DMS79 treated with DMSO at 0.1 percent for 48 hours (cell line): ENCODE results near the gene KRTAP10-9.
"Not testable (repeated sequence)": the region's sequence is repeated elsewhere in the genome, so short reads cannot be mapped to it uniquely, and the experiment has no call there.

Experiments used
- DNase-seq: peaks from one replicate; lab custom pipeline; 2025; lab: John Stamatoyannopoulos, UW

KRTAP10-9 gene, protein sequence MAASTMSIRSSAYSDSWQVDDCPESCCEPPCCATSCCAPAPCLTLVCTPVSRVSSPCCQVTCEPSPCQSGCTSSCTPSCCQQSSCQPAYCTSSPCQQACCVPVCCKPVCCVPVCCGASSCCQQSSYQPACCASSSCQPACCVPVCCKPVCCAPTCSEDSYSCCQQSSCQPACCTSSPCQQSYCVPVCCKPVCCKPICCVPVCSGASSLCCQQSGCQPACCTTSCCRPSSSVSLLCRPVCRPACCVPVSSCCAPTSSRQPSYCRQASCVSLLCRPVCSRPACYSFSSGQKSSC

DNA sequence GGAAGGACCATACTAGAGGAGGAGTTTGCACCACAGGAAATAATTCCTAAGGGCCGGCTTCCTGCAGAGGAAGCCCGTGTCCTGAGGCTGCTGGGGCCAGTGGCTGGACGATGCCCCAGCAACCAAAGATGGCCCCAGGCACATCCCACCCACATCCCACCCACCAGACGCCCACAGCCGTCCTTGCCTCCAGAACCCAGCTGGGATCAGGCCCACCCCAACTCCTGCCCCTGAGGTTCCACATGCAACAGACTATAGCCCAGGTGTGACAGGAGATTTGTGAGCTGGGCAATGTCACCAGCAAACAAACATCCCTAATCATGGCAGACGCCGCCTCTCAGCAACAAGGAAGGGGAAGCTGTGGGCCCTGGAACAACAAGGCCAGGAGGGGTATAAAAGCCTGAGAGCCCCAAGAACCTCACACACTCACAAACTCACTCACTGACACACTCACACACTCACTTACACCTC lies at the start of gene KRTAP10-9:
KRTAP10-9 (plus strand) TSS at position 421 of the 471 bp plus-strand sequence. CDS start 79 bp downstream, outside the sequence.
- no peak for DNase-seq

DNA sequence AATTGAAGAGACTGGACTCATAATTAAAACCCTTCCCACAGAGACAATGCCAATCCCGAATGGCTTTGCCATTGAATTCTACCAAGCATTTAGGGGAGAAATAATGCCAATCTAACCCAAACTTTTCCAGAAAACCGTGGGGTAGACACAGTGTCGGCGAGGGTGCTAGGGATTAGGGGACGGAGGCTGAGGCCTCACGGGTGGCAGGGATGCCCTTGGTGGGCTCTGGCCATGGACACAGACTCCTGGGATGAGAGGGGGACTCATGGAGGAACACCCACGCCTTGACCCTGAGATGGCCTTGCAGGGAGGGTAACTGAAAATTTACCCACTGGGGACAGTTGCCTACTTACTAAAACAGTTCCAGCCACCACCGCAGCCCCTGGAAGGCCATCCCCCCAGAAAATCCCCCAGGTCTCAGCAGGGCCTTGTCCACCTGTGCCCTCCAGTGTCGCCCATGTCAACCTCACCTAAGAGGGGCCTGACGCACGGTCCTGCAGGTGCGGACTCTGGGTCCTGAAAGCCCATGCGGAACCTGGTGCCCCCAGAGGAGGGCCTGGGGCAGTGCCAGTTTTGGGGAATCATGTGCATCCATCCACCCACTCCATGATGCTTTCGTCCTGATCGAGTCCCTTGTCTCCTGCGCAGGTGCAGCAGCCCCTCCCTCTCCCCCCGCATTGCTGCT lies 48.4 kb upstream of the KRTAP10-9 start:
- no peak for DNase-seq

DNA sequence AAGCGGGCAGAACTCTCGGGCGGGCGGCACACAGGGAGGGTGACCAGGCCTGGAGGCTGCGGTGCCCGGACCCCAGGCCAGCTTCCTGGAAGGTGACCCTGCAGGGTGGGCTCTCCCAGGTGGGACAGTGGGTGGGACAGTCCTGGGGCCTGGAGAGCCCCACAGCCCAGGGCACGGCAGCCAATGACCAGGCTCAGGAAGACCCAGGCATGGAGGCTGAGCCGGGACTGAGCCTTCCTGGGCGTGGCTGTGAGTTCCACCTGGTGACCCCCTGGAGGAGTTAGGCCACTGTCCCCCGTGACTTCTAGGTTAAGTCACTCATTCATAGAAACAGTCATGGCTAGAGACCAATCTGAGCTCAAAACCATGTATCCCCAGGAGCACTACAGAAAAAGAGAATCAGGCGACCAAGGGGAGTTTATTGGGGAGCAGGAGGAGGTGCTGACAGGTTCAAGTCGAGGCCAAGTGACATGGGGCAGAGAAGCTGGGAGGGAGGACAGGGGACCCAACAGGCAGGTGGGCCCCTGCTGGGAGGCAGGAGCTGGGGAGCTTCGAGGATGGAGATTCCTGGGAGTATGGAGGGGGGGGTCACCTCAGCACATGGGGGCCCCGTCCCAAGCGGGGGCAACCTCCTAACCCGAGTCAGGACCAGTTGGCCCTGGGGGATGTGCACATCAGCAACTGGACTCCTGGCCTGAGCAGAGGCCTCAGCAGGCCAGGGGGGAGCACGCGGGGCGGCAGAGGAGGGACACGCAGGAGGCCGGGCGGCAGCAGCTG lies 47.6 kb upstream of the KRTAP10-9 start:
- no peak for DNase-seq

DNA sequence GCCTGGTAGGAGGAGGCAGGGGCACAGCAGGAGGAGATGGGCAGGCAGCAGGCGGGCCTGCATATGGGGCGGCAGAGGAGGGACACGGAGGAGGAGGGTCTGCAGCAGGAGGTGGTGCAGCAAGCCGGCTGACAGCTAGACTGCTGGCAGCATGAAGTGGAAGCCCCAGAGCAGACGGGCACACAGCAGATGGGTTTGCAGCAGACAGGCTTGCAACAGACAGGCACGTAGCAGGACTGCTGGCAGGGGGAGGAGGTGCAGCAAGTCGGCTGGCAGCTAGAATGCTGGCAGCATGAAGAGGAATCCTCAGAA lies 47.1 kb upstream of the KRTAP10-9 start:
- DNase-seq = no peak

DNA sequence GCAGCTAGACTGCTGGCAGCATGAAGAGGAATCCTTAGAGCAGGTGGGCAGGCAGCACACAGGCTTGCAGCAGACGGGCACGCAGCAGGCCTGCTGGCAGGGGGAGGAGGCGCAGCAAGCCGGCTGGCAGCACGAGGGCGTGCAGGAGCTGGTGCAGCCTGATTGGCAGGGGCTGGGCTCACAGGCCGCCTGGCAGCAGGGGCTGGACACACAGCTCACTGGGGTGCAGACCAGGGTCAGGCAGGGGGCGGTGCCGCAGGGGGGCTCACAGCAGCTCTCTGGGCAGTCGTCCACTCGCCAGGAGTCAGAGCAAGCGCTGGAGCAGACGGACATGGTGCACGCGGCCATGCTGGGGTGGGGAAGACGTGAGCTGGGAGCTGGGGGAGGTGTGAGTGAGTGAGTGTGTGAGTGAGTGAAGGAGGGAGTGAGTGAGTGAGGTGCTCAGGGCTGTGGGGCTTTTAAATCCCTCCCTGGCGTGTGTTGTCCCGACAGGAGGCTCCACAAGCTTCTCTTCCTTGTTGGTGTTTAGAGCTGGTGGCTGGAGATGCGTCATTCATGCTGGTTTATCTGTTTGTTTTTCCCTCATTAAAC lies 46.6 kb upstream of the KRTAP10-9 start, which contains the start of gene KRTAP10-5:
KRTAP10-5 (minus strand) TSS at position 374 of the 591 bp plus-strand sequence; CDS start at position 348, 26 bp downstream.
- DNase-seq = not testable (repeated sequence)

DNA sequence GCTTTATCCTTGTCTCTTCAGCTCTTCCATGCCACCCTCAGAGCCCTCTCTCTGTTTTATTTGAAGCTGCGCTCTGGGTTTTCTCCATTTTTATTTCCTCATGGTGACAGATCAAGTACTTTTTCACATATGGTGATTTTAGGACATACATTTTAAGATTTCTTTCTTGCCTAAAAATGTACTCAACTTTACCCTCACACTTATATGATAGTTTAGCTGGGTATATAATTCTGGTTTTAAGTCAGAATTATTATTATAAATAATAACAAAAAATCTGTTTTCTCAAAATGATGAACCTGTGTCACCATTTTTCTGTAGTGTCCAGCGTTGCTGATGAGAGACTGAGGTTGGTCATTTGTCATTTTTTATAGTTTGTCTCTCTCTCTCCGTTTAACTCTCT lies 45.7 kb upstream of the KRTAP10-9 start:
- no peak for DNase-seq

DNA sequence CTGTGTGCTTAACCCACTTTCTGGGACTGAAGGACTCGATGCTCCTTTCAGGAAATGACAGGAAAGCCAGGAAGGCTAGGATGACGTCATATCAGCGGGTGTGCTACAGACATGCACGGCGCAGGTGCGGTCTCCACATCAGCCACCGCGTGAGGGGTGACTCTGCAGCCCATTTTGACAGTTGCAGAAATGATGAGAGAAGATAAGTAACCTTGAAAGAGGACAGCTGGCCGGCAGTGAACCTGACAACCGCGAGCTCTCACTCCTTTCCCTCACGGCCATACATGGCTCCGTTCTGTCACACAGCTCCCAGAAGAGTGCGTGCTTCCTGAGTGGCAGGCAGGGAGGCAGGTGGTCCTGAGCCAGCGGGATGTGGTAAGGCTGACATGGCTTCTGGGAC lies 44.8 kb upstream of the KRTAP10-9 start:
- DNase-seq = no peak

DNA sequence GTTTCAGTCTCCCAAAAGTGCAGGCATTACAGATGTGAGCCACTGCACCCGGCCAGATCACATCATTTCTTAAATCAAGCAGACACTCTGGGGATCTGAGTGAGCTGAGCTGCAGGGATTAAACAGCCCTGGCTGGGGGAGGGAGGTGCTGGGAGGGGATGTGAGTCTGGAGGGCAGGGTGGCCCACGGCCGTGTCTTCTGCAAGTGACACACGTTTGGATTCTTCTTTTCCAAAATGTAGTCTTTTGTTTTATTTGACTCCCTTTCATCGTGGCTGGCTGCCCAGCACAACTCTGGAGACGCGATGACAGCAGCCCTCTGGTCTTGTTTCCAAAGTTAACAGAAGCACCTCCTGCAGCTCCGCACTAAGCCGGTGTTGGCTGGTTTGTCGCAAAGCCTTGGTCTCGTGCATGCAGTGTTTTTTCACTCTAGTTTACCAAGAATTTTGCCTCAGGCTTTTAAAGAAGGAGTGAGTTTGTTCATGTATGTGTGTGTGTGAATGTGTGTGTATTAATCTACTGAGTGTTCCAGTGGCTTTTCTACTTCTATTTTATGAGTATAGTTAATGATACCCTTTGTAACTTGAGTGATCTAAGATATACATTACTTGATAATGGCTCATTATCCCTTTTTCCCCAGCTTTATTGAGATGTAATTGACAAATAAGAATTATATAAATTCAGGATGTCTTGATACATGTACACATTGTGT lies 43.6 kb upstream of the KRTAP10-9 start:
- DNase-seq = no peak

DNA sequence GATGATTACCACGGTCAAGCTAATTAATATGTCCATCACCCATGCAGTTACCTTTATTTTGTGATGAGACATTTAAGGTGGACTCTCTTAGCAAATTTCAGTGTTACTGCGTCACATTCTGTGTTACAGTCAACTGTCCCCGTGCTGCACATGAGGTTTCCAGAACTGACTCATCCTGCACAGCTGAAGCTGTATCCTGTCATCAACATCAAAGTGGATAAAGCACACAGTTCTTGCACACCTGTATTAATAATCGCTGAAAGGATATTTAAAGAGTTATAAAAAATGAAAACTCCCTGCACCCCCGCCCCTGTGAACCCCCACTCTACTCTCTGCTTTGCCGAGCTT lies 43.1 kb upstream of the KRTAP10-9 start:
- no peak for DNase-seq

DNA sequence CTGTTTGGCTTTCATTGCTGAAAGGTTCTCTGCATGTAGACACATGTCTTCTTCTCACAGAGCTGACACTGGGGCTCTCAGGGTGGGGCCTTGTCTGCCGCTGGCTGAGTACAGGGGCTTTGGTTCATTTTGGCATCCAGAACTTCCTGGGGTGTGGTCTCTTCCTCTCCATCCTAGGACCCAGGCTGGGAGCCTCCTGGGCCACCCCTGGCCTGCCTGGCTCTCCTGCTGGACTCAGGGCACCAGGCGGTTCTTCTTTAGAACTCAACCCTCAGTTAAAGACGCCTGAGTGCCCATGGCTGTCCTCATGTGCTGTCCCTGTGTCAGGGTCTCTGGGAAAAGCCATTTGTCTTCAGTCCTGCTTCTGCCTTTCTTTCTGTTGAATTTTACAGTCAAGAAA lies 41.0 kb upstream of the KRTAP10-9 start:
- no peak for DNase-seq

DNA sequence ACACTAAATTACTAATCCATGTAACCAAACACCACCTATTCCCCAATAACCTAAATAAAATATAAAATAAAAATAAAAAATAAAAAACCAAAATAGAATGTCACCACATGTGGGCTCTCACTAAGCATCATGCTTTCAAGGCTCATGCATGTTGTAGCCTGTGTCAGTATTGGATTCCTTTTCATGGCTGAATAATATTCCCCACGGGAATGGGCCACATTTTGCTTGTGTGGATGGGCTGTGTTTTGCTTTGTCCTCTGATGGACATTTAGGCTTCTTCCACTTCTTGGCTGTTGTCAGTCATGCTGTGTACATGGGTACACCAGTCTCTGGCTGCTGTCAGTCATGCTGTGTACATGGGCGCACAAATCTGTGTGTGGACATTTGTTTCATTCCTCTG lies 37.8 kb upstream of the KRTAP10-9 start:
- no peak for DNase-seq

DNA sequence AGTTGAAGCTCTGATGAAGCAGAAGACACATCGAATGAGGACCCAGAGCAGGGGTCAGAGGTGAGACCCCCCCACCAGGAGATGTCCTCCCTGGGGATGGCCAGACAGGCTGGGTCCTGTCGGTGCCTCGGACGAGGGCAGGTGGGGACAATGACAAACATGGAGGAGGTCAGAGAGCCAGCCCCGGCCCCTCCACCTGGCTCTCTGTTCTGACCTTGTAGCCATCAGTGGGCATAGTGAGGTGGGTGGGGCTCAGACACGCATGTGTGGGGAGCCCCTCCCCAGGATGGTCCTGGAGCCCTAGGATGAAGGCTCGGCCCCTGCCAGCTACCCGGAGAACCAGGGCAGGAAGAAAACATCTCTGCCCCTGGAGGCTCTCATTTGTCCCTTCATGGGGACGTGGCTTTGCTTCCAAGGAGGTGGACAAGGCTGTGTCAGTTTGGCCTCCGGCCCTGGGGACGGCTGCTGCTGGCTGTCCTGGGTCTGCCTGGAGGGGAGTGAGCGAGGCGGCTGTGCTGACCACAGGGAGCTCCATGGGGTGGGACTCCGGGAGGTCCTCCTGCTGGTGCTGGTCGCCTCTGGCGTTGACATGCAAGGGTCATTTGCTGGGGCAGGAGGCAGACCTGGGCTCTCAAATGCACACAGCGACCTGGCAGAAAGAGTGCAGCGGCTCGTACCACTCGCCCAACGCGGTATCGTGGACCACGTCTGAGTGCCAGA lies 37.1 kb upstream of the KRTAP10-9 start:
- no peak for DNase-seq

DNA sequence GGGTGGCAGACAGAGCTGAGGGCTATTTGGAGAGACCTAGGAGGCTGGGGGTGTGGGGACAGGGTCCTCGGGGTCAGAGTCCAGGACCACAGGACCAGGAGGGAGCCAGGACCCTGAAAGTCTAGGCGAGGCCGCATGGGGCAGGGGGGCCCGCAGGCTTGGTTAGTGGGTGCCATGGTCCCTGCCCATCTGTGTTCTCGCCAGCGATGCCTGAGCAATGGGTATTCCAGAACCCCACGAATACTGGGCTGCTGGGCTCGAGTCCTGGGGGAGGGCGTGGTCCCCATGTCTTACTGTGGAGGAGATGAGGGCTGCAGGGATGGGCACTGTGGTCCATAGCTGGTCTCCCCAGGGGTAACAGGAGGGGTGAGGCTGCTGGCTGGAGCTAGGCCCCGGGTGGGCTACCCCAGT lies 36.6 kb upstream of the KRTAP10-9 start:
- DNase-seq = no peak

DNA sequence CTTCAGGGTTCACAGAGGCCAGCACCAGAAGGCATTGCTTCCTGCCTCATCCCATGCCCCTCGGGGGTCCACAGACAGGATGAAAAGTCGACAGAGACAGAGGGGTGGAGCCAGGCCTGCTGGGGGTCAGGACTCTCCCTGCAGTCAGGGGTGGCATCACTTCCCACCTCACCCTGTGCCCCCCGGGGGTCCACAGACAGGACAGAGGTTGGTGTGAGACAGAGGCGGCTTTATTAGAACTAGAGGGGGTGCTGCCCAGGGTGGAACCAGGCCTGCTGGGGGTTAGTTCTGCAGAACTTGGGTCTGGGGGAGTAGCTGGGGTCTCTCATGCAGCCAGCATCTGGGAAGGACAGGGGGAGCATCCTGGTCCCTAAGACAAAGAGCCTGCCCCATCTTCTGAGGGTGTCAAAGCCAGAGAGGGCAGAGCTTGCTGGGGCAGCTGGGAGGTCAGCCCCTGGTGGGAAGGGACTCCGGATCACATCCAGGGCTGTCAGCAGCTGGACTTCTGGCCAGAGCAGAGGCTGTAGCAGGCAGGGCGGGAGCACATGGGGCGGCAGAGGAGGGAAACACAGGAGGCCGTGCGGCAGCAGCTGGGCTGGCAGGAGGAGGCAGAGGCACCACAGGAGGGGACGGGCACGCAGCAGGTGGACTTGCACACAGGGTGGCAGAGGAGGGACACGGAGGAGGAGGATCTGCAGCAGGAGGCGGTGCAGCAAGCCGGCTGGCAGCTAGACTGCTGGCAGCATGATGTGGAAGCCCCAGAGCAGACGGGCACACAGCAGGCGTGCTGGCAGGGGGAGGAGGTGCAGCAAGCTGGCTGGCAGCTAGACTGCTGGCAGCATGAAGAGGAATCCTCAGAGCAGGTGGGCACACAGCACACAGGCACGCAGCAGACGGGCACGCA lies 35.7 kb upstream of the KRTAP10-9 start:
- DNase-seq = not testable (repeated sequence)

DNA sequence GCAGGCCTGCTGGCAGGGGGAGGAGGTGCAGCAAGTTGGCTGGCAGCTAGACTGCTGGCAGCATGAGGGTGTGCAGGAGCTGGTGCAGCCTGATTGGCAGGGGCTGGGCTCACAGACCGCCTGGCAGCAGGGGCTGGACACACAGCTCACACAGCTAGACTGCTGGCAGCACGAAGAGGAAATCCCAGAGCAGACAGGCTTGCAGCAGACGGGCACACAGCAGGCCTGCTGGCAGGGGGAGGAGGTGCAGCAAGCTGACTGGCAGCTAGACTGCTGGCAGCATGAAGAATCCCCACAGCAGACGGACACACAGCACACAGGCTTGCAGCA lies 35.1 kb upstream of the KRTAP10-9 start:
- DNase-seq = not testable (repeated sequence)

DNA sequence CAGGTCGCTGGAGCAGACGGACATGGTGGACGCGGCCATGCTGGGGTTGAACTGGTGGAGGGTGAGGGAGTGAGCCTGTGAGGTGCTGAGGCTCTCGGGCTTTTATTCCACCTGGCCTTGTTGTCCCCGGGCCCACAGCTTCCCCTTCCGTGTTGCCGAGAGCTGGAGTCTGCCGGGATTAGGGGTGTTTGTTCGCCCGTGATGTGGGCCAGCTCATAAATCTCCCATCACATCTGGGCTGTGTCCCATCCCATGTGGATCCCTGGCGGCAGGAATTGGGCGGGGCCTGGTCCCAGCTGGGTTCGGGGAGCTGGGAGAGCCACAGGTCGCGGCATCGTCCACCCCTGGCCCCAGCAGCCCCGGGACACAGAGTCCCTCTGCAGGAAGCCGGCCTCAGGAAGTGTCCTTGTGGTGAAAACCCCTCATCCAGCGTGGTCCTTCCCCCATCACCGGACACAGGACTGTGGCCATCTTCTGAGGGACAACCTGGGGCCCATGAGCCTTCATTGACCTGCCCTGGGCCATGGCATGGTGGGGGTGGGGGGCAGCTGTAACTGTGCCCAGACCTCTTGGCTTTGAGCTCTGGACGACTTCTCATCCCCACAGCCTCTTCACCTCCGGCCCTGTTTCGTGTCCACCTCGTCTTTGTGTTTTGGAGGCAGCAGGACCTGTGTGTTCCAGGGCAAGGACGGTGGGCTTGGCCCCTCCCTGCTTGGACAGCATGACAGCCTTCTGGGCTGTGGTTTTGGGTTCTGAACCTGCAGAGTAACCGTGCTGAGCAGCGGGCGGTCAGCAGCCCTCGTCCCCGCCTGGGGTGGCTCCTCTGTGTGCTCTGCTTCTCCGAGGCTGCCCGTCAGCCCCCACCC lies 34.2 kb upstream of the KRTAP10-9 start, which contains the start of gene KRTAP10-6:
KRTAP10-6 (minus strand) TSS at position 60 of the 866 bp plus-strand sequence; CDS start at position 39, 21 bp downstream.
- DNase-seq = no peak

DNA sequence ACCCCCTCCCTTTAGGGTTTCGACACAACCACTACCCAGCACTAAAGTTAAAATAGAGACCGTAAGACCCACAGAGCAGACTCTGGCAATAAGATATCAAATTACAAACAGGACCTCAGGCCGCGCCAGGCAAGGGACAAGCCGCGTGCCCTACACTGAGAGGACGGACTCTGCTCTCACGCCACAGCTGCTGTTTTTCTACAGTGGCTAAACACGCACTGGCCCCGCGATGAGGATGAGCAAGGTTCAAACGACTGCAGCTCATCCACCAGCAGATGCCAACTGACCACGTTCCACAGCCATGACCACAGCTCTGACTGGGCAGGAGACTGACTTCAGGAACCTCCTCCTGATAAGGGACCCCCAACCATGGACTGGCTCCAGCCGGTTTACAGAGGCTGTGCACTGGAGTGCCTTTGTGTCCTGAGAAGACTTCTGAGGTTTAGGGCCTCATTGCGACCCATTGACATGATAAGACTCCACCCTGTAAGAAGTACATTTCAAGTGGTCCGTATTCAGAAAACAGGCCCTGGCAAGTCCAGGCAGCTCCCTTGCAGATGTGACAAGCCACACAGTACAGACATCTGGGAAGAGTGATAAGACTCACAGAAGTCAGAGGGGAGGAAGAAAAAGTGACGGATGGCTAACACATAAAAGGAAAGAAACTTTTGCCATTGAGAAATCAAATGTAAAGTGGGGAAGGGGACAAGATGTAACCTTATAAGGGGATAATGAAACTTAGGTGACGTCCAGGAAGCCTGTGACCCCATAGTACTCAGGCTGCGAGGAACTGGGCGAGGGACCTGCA lies 33.1 kb upstream of the KRTAP10-9 start:
- DNase-seq = peak; percentile 71

DNA sequence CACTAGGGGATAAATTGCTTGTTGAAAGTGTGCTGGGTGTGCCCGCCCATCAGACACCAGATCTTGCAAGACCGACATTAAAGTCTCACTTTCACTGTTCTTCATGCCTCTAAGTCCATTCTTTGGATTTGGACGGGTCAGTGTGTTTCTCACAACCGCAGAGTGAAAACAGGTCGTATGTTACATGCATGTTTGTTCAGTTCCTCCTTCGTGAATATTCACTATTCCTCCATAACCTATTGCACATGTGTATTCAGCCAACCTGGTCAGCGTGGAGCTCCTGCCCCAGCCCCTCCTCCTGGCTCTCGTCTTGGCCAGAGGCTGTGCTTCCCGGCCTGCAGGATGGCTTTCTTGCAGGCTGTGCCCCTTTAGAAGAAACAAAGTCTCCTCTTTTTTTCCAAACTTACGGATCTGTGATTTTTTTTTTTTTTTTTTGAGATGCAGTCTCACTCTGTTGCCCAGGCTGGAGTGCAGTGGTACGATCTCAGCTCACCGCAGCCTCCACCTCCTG lies 32.4 kb upstream of the KRTAP10-9 start:
- DNase-seq = no peak
